ENCODE measurements around the gene DRD3.

- TF ChIP-seq CTCF (conservative IDR thresholded peaks at IDR 0.05; ENCODE audit: low read length) (no peak), EZH2phosphoT487 (IDR thresholded peaks at IDR 0.05; ENCODE audit: borderline replicate concordance, low read depth, low read length) (no peak)
These were observed 42.5 kb upstream of the DRD3 start for GRCh38 chr3:114221165-114221880.
